SK-N-DZ (cell line): Measurements from ENCODE around the gene USP38.
"Not testable (repeated sequence)": the region's sequence is repeated elsewhere in the genome, so short reads cannot be mapped to it uniquely, and the experiment has no call there.

Source experiments
- DNase-seq: peaks from one replicate; pipeline ENCODE4 v3.0.0-alpha.2; 2015; ENCODE audit warnings: low spot score

Gene USP38

DNA sequence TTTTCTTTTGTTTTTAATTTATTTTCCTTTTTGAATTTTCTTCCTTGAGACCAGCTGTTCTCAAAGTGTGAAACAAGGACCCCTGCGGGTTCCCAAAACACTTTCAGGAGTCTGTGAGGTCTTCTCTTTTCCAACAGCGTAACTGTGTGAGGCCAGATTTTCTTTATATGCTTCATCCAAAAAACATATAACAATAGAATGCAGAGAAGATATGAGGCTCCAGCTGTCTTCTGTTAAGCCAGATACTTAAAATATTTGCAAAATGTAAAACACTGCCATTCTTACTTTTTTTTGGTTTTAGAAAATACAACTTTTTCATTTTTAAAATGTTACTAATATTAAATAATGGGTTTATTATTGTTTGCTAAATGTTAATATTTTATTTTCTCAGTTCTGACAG, 27.8 kb downstream of the USP38 start:
- no peak for DNase-seq

DNA sequence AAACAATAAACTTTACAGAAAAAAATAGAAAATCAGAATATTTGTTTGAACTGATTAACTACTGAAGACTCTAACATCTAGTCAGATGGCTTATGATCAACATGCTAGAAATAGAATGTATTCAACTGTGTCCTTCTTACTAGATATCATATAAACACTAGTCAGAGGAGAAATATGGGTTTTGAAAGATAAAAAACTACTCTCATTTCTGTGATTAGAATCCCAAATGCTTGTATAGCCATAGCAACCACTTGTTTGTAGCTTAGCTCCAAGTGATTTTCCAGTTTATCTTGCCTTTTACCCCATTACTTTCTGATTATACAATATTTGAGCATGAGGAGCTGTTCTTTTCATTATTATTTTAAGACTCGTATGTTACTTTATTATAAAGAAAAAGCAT, 31.2 kb downstream of the USP38 start:
- no peak for DNase-seq

GRCh38 chr4:143224255-143224654, 39.5 kb downstream of the USP38 start:
- no peak for DNase-seq

DNA sequence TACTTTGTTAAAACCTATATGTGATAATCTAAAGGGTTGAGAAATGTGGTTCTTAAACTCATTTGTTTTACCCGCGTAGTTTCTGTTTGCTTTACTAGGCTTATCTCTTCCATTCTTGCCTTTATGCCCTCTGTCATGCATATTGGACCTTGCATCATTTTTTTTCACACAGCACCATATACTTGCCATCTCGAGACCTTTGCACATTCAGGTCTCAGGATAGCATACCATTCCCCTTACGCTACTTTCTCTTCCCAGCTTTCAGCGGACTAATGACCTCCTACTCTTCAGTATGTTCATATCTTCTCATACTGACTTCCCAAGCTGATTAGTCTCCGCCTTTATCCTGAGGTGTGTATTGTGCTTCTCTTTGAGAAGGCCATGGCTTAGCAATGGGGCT, 40.5 kb downstream of the USP38 start:
- no peak for DNase-seq

GRCh38 chr4:143230683-143231082, 46.0 kb downstream of the USP38 start:
- DNase-seq = no peak

GRCh38 chr4:143232277-143232676, 47.6 kb downstream of the USP38 start:
- no peak for DNase-seq

DNA sequence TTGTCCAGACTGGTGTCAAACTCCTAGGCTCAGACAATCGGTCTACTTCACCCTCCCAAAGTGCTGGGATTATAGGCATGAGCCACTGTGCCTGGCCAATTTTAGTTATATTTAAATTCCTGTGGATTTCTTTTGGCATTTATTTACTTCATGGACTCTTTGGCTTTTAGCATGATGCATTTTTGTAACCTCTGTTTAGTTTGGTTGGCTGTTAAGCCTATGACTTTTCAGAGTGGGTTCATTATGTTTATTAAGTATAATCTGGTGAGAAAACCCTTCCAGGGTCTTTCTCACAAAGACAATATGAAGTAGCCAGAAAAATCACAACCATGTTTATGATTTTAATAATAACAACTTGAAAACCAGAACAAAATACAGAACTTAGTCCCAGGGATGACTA, 49.4 kb downstream of the USP38 start:
- no peak for DNase-seq

GRCh38 chr4:143237195-143237594, 52.5 kb downstream of the USP38 start:
- DNase-seq = not testable (repeated sequence)

DNA sequence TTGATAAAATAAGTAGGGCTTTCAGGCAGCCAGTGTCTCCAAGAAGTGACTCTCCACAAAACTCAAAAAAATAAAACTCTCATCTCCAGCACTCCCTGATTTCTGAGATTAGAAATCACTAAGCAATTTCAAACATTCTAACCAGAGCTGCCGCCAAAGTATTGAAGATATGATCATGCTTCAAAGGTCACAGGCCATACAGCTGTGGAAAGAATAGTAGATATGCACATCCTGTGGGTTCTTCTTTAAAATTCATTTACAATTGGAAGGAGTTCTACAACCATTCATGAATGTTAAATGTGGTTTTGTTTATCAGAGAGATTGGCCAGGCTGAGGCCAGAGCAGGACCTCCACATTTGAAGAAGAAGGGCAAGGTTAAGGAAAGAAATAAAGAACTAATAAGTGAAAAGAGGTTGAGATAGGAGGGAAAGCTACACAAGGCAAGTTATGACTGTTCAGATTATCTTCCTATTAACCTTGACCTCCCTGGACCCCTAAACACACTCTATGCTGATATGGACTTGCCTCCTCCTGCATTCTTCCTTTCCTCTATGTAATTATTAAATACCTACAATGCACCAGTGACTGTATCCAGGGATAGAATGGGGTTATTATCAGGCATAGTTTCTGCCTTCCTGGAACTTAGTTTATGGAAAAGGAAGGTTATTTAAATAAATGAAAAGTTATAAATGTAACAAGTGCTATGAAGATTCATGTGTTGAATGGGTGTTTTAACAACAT, 56.4 kb downstream of the USP38 start:
- no peak for DNase-seq

DNA sequence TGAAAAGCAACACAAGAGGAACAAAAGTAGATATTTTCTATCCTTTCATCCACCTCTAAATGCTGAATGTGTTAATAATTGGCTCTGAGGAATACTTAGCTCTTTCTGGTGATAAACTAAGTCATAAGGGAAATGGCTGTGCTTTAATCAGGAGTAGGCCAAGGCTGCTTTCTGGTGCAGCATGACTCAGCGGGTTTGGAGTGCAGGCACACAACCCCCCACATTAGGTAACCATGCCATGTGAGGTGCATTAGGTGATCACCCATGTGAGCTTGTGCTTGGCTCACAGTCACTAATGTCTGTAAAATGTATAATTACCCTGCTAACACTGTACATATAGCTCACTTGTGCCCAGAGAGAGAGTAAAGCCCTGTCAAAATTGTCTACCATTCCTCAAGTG, 57.2 kb downstream of the USP38 start:
- DNase-seq = no peak

- DNase-seq = no peak
Measured at GRCh38 chr4:143243041-143243440, 58.3 kb downstream of the USP38 start.

DNA sequence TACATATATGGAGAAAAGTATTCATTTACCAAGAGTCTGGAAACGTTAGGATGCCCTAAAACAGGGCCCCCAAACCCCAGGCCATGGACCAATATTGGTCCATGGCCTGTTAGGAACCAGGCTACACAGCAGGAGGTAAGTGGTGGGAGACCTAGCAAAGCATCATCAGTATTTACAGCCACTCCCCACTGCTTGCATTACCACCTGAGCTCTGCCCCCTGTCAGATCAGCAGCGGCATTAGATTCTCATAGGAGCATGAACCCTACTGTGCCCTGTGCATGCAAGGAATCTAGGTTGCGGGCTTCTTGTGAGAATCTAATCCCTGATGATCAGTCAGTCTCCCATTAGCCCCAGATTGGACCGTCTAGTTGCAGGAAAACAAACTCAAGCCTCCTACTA, 62.3 kb downstream of the USP38 start:
- DNase-seq = no peak

DNA sequence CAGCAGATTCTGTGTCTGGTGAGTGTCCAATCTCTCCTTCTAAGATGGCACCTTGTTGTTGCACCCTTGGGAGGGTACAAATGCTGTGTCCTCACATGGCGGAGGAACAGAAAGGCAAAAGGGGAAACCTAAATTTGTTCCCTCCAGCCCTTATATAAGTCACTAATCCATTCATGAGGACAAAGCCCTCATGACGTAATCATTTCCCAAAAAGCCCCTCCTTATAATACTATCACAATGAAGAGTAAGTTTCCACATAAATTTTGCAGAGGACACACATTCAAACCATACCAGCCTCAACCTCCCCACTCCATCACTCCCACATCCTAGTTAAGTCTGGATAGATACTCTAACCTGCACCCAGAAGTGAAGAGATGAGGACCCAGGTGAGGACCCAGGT, 63.1 kb downstream of the USP38 start:
- no peak for DNase-seq

DNA sequence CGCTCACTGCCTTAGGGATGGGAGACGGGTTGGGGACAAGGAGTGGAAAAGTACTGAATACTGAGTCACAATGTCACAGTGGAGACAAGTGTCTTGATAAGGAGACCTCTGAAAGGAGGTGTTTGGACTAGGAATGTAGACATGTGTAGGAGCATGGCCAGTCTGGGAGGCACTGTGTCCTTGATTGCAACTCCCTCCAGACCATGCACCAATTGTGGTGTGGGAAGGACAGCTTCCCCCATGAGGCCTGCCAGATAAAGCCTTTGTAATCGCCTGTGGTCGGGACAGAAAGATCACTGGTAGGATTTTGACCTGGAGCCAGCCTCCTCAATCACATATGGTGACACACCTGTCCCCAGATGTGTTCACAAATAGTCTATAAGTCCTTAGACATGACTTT, 64.1 kb downstream of the USP38 start:
- no peak for DNase-seq

DNA sequence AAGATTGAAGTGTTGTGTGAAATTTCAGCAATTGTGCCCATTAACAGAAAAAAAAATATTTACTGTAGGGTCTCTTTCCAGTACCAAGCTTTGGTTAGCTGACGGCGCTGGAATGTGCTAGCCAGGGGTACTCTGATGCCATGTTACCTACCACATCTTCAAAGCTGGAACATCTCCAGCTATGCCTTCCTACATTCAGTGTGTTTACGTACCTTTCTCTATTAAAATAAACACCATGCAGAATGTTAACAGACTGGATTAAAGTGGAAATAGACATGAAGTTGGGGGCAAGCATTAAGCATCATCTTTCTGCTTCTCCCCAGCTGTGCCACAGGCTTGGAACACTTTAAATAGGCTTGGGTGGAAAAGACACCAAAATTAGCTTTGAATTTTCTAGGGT, 65.9 kb downstream of the USP38 start:
- no peak for DNase-seq

GRCh38 chr4:143251348-143251747, 66.6 kb downstream of the USP38 start:
- DNase-seq = no peak

GRCh38 chr4:143251779-143252178, 67.1 kb downstream of the USP38 start:
- DNase-seq = no peak

DNA sequence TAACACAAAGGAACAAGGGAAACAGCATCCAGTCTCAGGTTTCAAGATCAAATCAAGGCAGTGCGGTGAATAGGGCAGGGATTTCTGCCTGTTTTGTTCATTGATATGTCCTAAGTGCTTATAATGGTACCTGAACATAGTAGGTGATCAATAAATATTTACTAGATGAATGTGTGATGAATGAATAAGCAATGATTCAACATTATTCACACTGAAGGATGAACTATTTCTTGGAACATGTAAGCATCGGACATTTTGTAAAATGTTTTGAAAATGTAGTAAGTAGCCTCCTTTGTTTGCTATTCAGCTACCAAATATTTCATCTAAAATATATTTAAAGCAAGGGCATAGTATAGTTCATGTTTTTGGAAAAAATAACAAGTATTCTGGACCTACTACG, 67.8 kb downstream of the USP38 start:
- no peak for DNase-seq

- no peak for DNase-seq
Measured at GRCh38 chr4:143253166-143253565, 68.4 kb downstream of the USP38 start.

- no peak for DNase-seq
Measured at GRCh38 chr4:143254491-143255226, 69.9 kb downstream of the USP38 start.

GRCh38 chr4:143256456-143256855, 71.7 kb downstream of the USP38 start:
- no peak for DNase-seq

GRCh38 chr4:143257356-143257755, 72.6 kb downstream of the USP38 start:
- DNase-seq = no peak

DNA sequence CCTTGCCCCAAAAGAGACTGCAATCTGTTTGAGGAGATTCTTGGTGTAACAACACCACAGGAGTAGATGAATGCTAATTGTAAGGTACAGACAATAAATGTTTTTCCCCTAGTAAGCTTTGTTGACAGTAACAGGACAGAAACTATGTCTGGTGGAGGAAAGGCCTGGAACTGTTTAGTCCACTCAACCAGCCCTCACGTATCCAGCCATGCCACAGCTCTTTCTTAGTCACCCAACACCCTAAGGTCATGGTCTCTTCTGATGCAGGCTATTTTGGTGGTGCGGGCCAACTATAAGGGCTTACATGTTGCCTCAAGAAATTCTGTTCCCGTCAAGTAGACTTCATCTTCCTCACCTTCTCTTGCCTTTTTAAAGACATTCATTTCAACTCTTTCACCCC, 76.0 kb downstream of the USP38 start:
- no peak for DNase-seq
